Stimulated activated effector memory CD8-positive, alpha-beta T cell treated with anti-CD3 and anti-CD28 coated beads, Interleukin-12 subunit alpha, Interleukin-12 subunit beta, amount 100 ng/mL, for 72 hours (primary cell): ENCODE results near the gene MYO3A.
A peak's percentile ranks its signal among the peaks of the same experiment; 100 is the strongest.
"Not testable (repeated sequence)": the region's sequence is repeated elsewhere in the genome, so short reads cannot be mapped to it uniquely, and the experiment has no call there.

Experiments
- ATAC-seq: fragments of 150-1000 bp; cut with Tn5 transposase; 2 replicates; pipeline ENCODE4 v1.10.0; 2021
- DNase-seq, 2 donors: peaks; one replicate each; pipeline ENCODE4 v3.0.0; 2021 to 2022; ENCODE audit warnings: low spot score in 2 of 2
- H3K27ac Mint-ChIP-seq: one replicate; pipeline ENCODE4 v1.8.0; 2022; ENCODE audit warnings: mild to moderate bottlenecking, mixed read lengths
- H3K36me3 Mint-ChIP-seq: one replicate; pipeline ENCODE4 v1.8.0; 2022; ENCODE audit warnings: mild to moderate bottlenecking, mixed read lengths
- H3K4me1 Mint-ChIP-seq: one replicate; pipeline ENCODE4 v1.8.0; 2022; ENCODE audit warnings: mixed read lengths
- H3K4me3 Mint-ChIP-seq: one replicate; pipeline ENCODE4 v1.8.0; 2022; ENCODE audit warnings: mild to moderate bottlenecking, mixed read lengths
- H3K9me3 Mint-ChIP-seq: one replicate; pipeline ENCODE4 v1.8.0; 2022; ENCODE audit warnings: mixed read lengths

Gene MYO3A

GRCh38 chr10:25959540-25960232, 25.7 kb downstream of the MYO3A start:
- ATAC-seq (no peak), DNase-seq (no peak)
- Mint-ChIP-seq H3K4me1 (no peaks in the 10 kb centered on the region), H3K9me3 (peaks cover 6% of the 10 kb centered on the region), H3K4me3 (no peak overlapping the region), H3K36me3 (no peaks in the 10 kb centered on the region), H3K27ac (no peak overlapping the region)

GRCh38 chr10:25965584-25965983, 31.6 kb downstream of the MYO3A start:
- Mint-ChIP-seq H3K4me3 (no peak overlapping the region), H3K4me1 (no peaks in the 10 kb centered on the region), H3K9me3 (no peaks in the 10 kb centered on the region), H3K36me3 (no peaks in the 10 kb centered on the region), H3K27ac (no peak overlapping the region)
- DNase-seq (no peak), ATAC-seq (no peak)

- no peak for ATAC-seq
Measured at GRCh38 chr10:25966844-25967243, 32.8 kb downstream of the MYO3A start.

GRCh38 chr10:25972631-25973030, 38.6 kb downstream of the MYO3A start:
- ATAC-seq (no peak), DNase-seq (no peak)
- Mint-ChIP-seq H3K27ac (no peak overlapping the region), H3K4me1 (no peaks in the 10 kb centered on the region), H3K4me3 (no peak overlapping the region), H3K9me3 (no peaks in the 10 kb centered on the region), H3K36me3 (no peaks in the 10 kb centered on the region)

More at GRCh38 chr10:25966844-25967243, 32.8 kb downstream of the MYO3A start:
- Mint-ChIP-seq H3K9me3 (no peaks in the 10 kb centered on the region), H3K4me1 (no peaks in the 10 kb centered on the region), H3K27ac (no peak overlapping the region), H3K4me3 (no peak overlapping the region), H3K36me3 (no peaks in the 10 kb centered on the region)
- no peak for DNase-seq

- Mint-ChIP-seq H3K4me3 (no peak overlapping the region), H3K27ac (no peak overlapping the region), H3K4me1 (no peaks in the 10 kb centered on the region), H3K9me3 (no peaks in the 10 kb centered on the region), H3K36me3 (no peaks in the 10 kb centered on the region)
- ATAC-seq = no peak
- no peak for DNase-seq
Measured at GRCh38 chr10:25974897-25975459, 40.9 kb downstream of the MYO3A start.

GRCh38 chr10:25978771-25979170, 44.7 kb downstream of the MYO3A start:
- Mint-ChIP-seq H3K27ac (no peak overlapping the region), H3K36me3 (no peaks in the 10 kb centered on the region), H3K9me3 (peaks cover 4% of the 10 kb centered on the region), H3K4me1 (no peaks in the 10 kb centered on the region), H3K4me3 (no peak overlapping the region)
- no peak for ATAC-seq
- DNase-seq = no peak

- no peak for DNase-seq
- no peak for ATAC-seq
- Mint-ChIP-seq H3K9me3 (peaks cover 7% of the 10 kb centered on the region), H3K36me3 (no peaks in the 10 kb centered on the region), H3K27ac (no peak overlapping the region), H3K4me1 (no peaks in the 10 kb centered on the region), H3K4me3 (no peak overlapping the region)
Measured at GRCh38 chr10:25982107-25982506, 48.1 kb downstream of the MYO3A start.

- no peaks in the 10 kb centered on the region for H3K4me1 Mint-ChIP-seq
- no peak overlapping the region for H3K4me3 Mint-ChIP-seq
- ATAC-seq = no peak
- peaks cover 3% of the 10 kb centered on the region for H3K9me3 Mint-ChIP-seq
- no peak for DNase-seq
- no peaks in the 10 kb centered on the region for H3K36me3 Mint-ChIP-seq
- H3K27ac Mint-ChIP-seq = no peak overlapping the region
Measured at GRCh38 chr10:25988583-25988982, 54.6 kb downstream of the MYO3A start.

- no peaks in the 10 kb centered on the region for H3K4me1 Mint-ChIP-seq
- no peak overlapping the region for H3K27ac Mint-ChIP-seq
- ATAC-seq (no peak), DNase-seq (no peak)
- no peaks in the 10 kb centered on the region for H3K36me3 Mint-ChIP-seq
- H3K4me3 Mint-ChIP-seq = no peak overlapping the region
- H3K9me3 Mint-ChIP-seq = no peaks in the 10 kb centered on the region
Measured at GRCh38 chr10:25989951-25990350, 55.9 kb downstream of the MYO3A start.

GRCh38 chr10:25999295-25999981, 65.4 kb downstream of the MYO3A start:
- Mint-ChIP-seq H3K36me3 (no peaks in the 10 kb centered on the region), H3K4me3 (no peak overlapping the region), H3K9me3 (peaks cover 3% of the 10 kb centered on the region), H3K4me1 (no peaks in the 10 kb centered on the region), H3K27ac (no peak overlapping the region)
- peak; percentile 32 for ATAC-seq
- DNase-seq = no peak

- H3K27ac Mint-ChIP-seq = no peak overlapping the region
- no peaks in the 10 kb centered on the region for H3K36me3 Mint-ChIP-seq
- no peak for DNase-seq
- ATAC-seq = no peak
- H3K4me1 Mint-ChIP-seq = no peaks in the 10 kb centered on the region
- H3K4me3 Mint-ChIP-seq = no peak overlapping the region
- H3K9me3 Mint-ChIP-seq = peaks cover 3% of the 10 kb centered on the region
Measured at GRCh38 chr10:26000971-26001370, 66.9 kb downstream of the MYO3A start.

- not testable (repeated sequence) for ATAC-seq
Measured at GRCh38 chr10:26002466-26002865, 68.4 kb downstream of the MYO3A start.

GRCh38 chr10:26015092-26015491, 81.1 kb downstream of the MYO3A start:
- H3K36me3 Mint-ChIP-seq = no peaks in the 10 kb centered on the region
- no peak for ATAC-seq
- no peak overlapping the region for H3K4me3 Mint-ChIP-seq
- no peak overlapping the region for H3K27ac Mint-ChIP-seq
- DNase-seq = no peak
- H3K4me1 Mint-ChIP-seq = no peaks in the 10 kb centered on the region
- H3K9me3 Mint-ChIP-seq = peaks cover 9% of the 10 kb centered on the region

More at GRCh38 chr10:26002466-26002865, 68.4 kb downstream of the MYO3A start:
- H3K27ac Mint-ChIP-seq, H3K4me3 Mint-ChIP-seq, H3K9me3 Mint-ChIP-seq, H3K4me1 Mint-ChIP-seq, DNase-seq, H3K36me3 Mint-ChIP-seq: not testable (repeated sequence)

GRCh38 chr10:26022831-26023230, 88.8 kb downstream of the MYO3A start:
- Mint-ChIP-seq H3K4me1 (no peaks in the 10 kb centered on the region), H3K4me3 (no peak overlapping the region), H3K27ac (no peak overlapping the region), H3K36me3 (no peaks in the 10 kb centered on the region), H3K9me3 (no peaks in the 10 kb centered on the region)
- DNase-seq = no peak
- no peak for ATAC-seq

GRCh38 chr10:26024303-26024702, 90.3 kb downstream of the MYO3A start:
- Mint-ChIP-seq H3K9me3 (no peaks in the 10 kb centered on the region), H3K4me3 (no peak overlapping the region), H3K27ac (no peak overlapping the region), H3K4me1 (no peaks in the 10 kb centered on the region), H3K36me3 (no peaks in the 10 kb centered on the region)
- no peak for DNase-seq
- ATAC-seq = no peak

GRCh38 chr10:26025523-26025922, 91.5 kb downstream of the MYO3A start:
- Mint-ChIP-seq H3K9me3 (no peaks in the 10 kb centered on the region), H3K4me1 (no peaks in the 10 kb centered on the region), H3K4me3 (no peak overlapping the region), H3K27ac (no peak overlapping the region), H3K36me3 (no peaks in the 10 kb centered on the region)
- DNase-seq (no peak), ATAC-seq (no peak)
